ENCODE results near the gene DDC.
"Not testable (repeated sequence)": the region's sequence is repeated elsewhere in the genome, so short reads cannot be mapped to it uniquely, and the experiment has no call there.

The DDC gene

GRCh38 chr7:50463035-50463434, 102.2 kb downstream of the DDC start:
- Histone ChIP-seq H3K27ac (ENCODE audit: insufficient read depth, low read length, poor library complexity, severe bottlenecking) (no peak overlapping the region), H3K27me3 (replicated peaks; ENCODE audit: control insufficient read depth, insufficient read depth, low read length, poor library complexity, severe bottlenecking) (no peaks in the 10 kb centered on the region), H3K4me1 (ENCODE audit: control insufficient read depth, insufficient read depth, low read length, poor library complexity, severe bottlenecking) (peaks cover 4% of the 10 kb centered on the region), H3K9me3 (ENCODE audit: control insufficient read depth, low read length) (no peaks in the 10 kb centered on the region), H3K36me3 (ENCODE audit: control insufficient read depth, insufficient read depth, low read length) (no peaks in the 10 kb centered on the region), H3K4me3 (ENCODE audit: insufficient read depth, low read depth, low read length, poor library complexity, severe bottlenecking) (no peak overlapping the region)
- no peak for DNase-seq

- Histone ChIP-seq H3K36me3 (ENCODE audit: control insufficient read depth, insufficient read depth, low read length) (no peaks in the 10 kb centered on the region), H3K9me3 (ENCODE audit: control insufficient read depth, low read length) (no peaks in the 10 kb centered on the region), H3K27me3 (replicated peaks; ENCODE audit: control insufficient read depth, insufficient read depth, low read length, poor library complexity, severe bottlenecking) (no peaks in the 10 kb centered on the region), H3K4me1 (ENCODE audit: control insufficient read depth, insufficient read depth, low read length, poor library complexity, severe bottlenecking) (no peaks in the 10 kb centered on the region), H3K4me3 (ENCODE audit: insufficient read depth, low read depth, low read length, poor library complexity, severe bottlenecking) (no peak overlapping the region), H3K27ac (ENCODE audit: insufficient read depth, low read length, poor library complexity, severe bottlenecking) (no peak overlapping the region)
- DNase-seq: no peak
These were observed 102.8 kb downstream of the DDC start for GRCh38 chr7:50462361-50462760.

- no peaks in the 10 kb centered on the region for H3K4me1 ChIP-seq (ENCODE audit: control insufficient read depth, insufficient read depth, low read length, poor library complexity, severe bottlenecking)
- no peak for DNase-seq
- H3K9me3 ChIP-seq (ENCODE audit: control insufficient read depth, low read length): no peaks in the 10 kb centered on the region
- H3K4me3 ChIP-seq (ENCODE audit: insufficient read depth, low read depth, low read length, poor library complexity, severe bottlenecking): no peak overlapping the region
- H3K27ac ChIP-seq (ENCODE audit: insufficient read depth, low read length, poor library complexity, severe bottlenecking): no peak overlapping the region
- no peaks in the 10 kb centered on the region for H3K27me3 ChIP-seq (replicated peaks; ENCODE audit: control insufficient read depth, insufficient read depth, low read length, poor library complexity, severe bottlenecking)
- no peaks in the 10 kb centered on the region for H3K36me3 ChIP-seq (ENCODE audit: control insufficient read depth, insufficient read depth, low read length)
These were observed 103.5 kb downstream of the DDC start for GRCh38 chr7:50461695-50462094.

GRCh38 chr7:50459183-50459582, 106.0 kb downstream of the DDC start:
- H3K36me3 ChIP-seq (ENCODE audit: control insufficient read depth, insufficient read depth, low read length); H3K27me3 ChIP-seq (replicated peaks; ENCODE audit: control insufficient read depth, insufficient read depth, low read length, poor library complexity, severe bottlenecking); H3K9me3 ChIP-seq (ENCODE audit: control insufficient read depth, low read length); H3K4me1 ChIP-seq (ENCODE audit: control insufficient read depth, insufficient read depth, low read length, poor library complexity, severe bottlenecking); DNase-seq; H3K4me3 ChIP-seq (ENCODE audit: insufficient read depth, low read depth, low read length, poor library complexity, severe bottlenecking); H3K27ac ChIP-seq (ENCODE audit: insufficient read depth, low read length, poor library complexity, severe bottlenecking): not testable (repeated sequence)

- H3K27ac ChIP-seq (ENCODE audit: insufficient read depth, low read length, poor library complexity, severe bottlenecking): not testable (repeated sequence)
These were observed 106.6 kb downstream of the DDC start for GRCh38 chr7:50458651-50459050.

GRCh38 chr7:50456371-50457123, 108.7 kb downstream of the DDC start:
- Histone ChIP-seq H3K27me3 (replicated peaks; ENCODE audit: control insufficient read depth, insufficient read depth, low read length, poor library complexity, severe bottlenecking) (no peaks in the 10 kb centered on the region), H3K36me3 (ENCODE audit: control insufficient read depth, insufficient read depth, low read length) (no peaks in the 10 kb centered on the region), H3K9me3 (ENCODE audit: control insufficient read depth, low read length) (no peaks in the 10 kb centered on the region), H3K4me3 (ENCODE audit: insufficient read depth, low read depth, low read length, poor library complexity, severe bottlenecking) (no peak overlapping the region), H3K4me1 (ENCODE audit: control insufficient read depth, insufficient read depth, low read length, poor library complexity, severe bottlenecking) (no peaks in the 10 kb centered on the region), H3K27ac (ENCODE audit: insufficient read depth, low read length, poor library complexity, severe bottlenecking) (no peak overlapping the region)
- no peak for DNase-seq

More at GRCh38 chr7:50458651-50459050, 106.6 kb downstream of the DDC start:
- H3K27me3 ChIP-seq (replicated peaks; ENCODE audit: control insufficient read depth, insufficient read depth, low read length, poor library complexity, severe bottlenecking); H3K36me3 ChIP-seq (ENCODE audit: control insufficient read depth, insufficient read depth, low read length); H3K4me3 ChIP-seq (ENCODE audit: insufficient read depth, low read depth, low read length, poor library complexity, severe bottlenecking); H3K4me1 ChIP-seq (ENCODE audit: control insufficient read depth, insufficient read depth, low read length, poor library complexity, severe bottlenecking); H3K9me3 ChIP-seq (ENCODE audit: control insufficient read depth, low read length); DNase-seq: not testable (repeated sequence)

- Histone ChIP-seq H3K4me3 (ENCODE audit: insufficient read depth, low read depth, low read length, poor library complexity, severe bottlenecking) (no peak overlapping the region), H3K27me3 (replicated peaks; ENCODE audit: control insufficient read depth, insufficient read depth, low read length, poor library complexity, severe bottlenecking) (no peaks in the 10 kb centered on the region), H3K36me3 (ENCODE audit: control insufficient read depth, insufficient read depth, low read length) (no peaks in the 10 kb centered on the region), H3K9me3 (ENCODE audit: control insufficient read depth, low read length) (no peaks in the 10 kb centered on the region), H3K4me1 (ENCODE audit: control insufficient read depth, insufficient read depth, low read length, poor library complexity, severe bottlenecking) (peaks cover 4% of the 10 kb centered on the region), H3K27ac (ENCODE audit: insufficient read depth, low read length, poor library complexity, severe bottlenecking) (no peak overlapping the region)
- DNase-seq: no peak
These were observed 109.5 kb downstream of the DDC start for GRCh38 chr7:50455658-50456057.

GRCh38 chr7:50454968-50455367, 110.2 kb downstream of the DDC start:
- Histone ChIP-seq H3K27ac (ENCODE audit: insufficient read depth, low read length, poor library complexity, severe bottlenecking) (no peak overlapping the region), H3K9me3 (ENCODE audit: control insufficient read depth, low read length) (no peaks in the 10 kb centered on the region), H3K4me3 (ENCODE audit: insufficient read depth, low read depth, low read length, poor library complexity, severe bottlenecking) (no peak overlapping the region), H3K36me3 (ENCODE audit: control insufficient read depth, insufficient read depth, low read length) (no peaks in the 10 kb centered on the region), H3K4me1 (ENCODE audit: control insufficient read depth, insufficient read depth, low read length, poor library complexity, severe bottlenecking) (peaks cover 4% of the 10 kb centered on the region), H3K27me3 (replicated peaks; ENCODE audit: control insufficient read depth, insufficient read depth, low read length, poor library complexity, severe bottlenecking) (no peaks in the 10 kb centered on the region)
- DNase-seq: no peak

- Histone ChIP-seq H3K27me3 (replicated peaks; ENCODE audit: control insufficient read depth, insufficient read depth, low read length, poor library complexity, severe bottlenecking) (no peaks in the 10 kb centered on the region), H3K4me3 (ENCODE audit: insufficient read depth, low read depth, low read length, poor library complexity, severe bottlenecking) (peak overlapping the region; percentile 67), H3K27ac (ENCODE audit: insufficient read depth, low read length, poor library complexity, severe bottlenecking) (peak overlapping the region; percentile 74), H3K4me1 (ENCODE audit: control insufficient read depth, insufficient read depth, low read length, poor library complexity, severe bottlenecking) (peaks cover 4% of the 10 kb centered on the region), H3K9me3 (ENCODE audit: control insufficient read depth, low read length) (no peaks in the 10 kb centered on the region), H3K36me3 (ENCODE audit: control insufficient read depth, insufficient read depth, low read length) (peaks cover 2% of the 10 kb centered on the region)
- DNase-seq: peak in 2 of 3 donors; percentile 5 to 9
These were observed 114.6 kb downstream of the DDC start for GRCh38 chr7:50450590-50451032.

GRCh38 chr7:50449881-50450589, 115.2 kb downstream of the DDC start, which contains the start of gene FIGNL1:
Gene FIGNL1, minus strand, starts transcription at chr7:50450350. Its CDS starts 3,063 bp downstream, at chr7:50447287.
- Histone ChIP-seq H3K4me3 (ENCODE audit: insufficient read depth, low read depth, low read length, poor library complexity, severe bottlenecking) (peak within 1 kb of the TSS; percentile 67), H3K27ac (ENCODE audit: insufficient read depth, low read length, poor library complexity, severe bottlenecking) (peak within 1 kb of the TSS; percentile 74), H3K4me1 (ENCODE audit: control insufficient read depth, insufficient read depth, low read length, poor library complexity, severe bottlenecking) (peaks cover 4% of the 10 kb centered on the region), H3K9me3 (ENCODE audit: control insufficient read depth, low read length) (no peaks in the 10 kb centered on the region), H3K27me3 (replicated peaks; ENCODE audit: control insufficient read depth, insufficient read depth, low read length, poor library complexity, severe bottlenecking) (no peaks in the 10 kb centered on the region), H3K36me3 (ENCODE audit: control insufficient read depth, insufficient read depth, low read length) (peaks cover 8% of the 10 kb centered on the region)
- DNase-seq: peak; percentile 44 to 66 (median 61)

Measured in effector memory CD4-positive, alpha-beta T cell (primary cell).